ENCODE data around the gene TSPAN31. TPM values are rescaled to one million over a fixed set of nuclear protein-coding genes. Genes with fewer than 3 reads are reported as not detected.

TSPAN31 gene
- total and polyA plus RNA-seq, 8 donors: 33.5 to 83.8 (median 70.4) TPM

DNA sequence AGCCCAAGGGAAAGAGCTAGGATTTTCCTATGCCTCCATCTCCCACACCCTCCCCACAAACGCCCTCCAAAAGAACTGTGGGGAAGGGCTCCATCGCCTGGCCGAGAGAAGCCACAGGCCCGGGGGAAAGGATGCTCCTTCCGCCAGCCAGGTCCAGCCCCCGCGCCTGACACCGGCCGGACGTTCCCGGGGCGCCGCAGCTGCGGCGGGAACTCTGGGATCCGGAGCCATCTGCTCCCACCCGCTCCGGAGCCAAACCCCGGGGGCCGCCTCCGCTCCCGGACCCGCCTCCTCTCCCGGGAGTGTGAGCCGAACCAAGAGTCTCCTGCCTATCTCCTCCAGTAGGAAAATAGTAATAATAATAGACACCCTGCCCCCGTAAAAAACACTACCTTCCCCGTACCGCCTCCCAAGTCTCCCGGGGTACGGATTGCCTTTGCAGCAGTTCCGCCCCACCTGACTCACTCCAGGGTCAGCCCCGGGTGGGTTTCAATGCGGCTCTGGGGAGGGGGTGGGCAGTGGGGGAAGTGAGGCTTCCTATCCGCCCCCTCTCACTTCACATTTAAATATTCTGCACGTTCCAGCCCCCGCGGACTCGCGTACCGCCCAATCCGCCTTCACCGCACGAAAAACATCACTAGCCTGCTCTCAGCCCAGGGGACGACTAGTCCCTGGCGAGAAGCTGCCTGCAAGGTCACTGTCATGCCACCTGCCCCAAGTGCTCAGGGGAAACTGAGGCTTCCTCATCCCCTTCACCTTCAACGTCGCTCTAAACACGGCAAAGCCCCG, 8.7 kb upstream of the TSPAN31 start:
- H3K4me1 ChIP-seq: peaks cover 13 to 44% of the 10 kb centered on the region in 2 donors
- ATAC-seq (peak; percentile 29), DNase-seq (peak in 1 of 4 donors; percentile 66)
- H3K4me3 ChIP-seq: no peak overlapping the region
- H3K27me3 ChIP-seq: peaks cover 48 to 81% of the 10 kb centered on the region in 2 donors
- no peaks in the 10 kb centered on the region for H3K9me3 ChIP-seq
- H3K36me3 ChIP-seq: peaks cover 0 to 50% of the 10 kb centered on the region in 2 donors
- H3K27ac ChIP-seq: no peak overlapping the region
- intact Hi-C loops (cut with DNase I): no loop called here
- TF ChIP-seq, protein P1, sequence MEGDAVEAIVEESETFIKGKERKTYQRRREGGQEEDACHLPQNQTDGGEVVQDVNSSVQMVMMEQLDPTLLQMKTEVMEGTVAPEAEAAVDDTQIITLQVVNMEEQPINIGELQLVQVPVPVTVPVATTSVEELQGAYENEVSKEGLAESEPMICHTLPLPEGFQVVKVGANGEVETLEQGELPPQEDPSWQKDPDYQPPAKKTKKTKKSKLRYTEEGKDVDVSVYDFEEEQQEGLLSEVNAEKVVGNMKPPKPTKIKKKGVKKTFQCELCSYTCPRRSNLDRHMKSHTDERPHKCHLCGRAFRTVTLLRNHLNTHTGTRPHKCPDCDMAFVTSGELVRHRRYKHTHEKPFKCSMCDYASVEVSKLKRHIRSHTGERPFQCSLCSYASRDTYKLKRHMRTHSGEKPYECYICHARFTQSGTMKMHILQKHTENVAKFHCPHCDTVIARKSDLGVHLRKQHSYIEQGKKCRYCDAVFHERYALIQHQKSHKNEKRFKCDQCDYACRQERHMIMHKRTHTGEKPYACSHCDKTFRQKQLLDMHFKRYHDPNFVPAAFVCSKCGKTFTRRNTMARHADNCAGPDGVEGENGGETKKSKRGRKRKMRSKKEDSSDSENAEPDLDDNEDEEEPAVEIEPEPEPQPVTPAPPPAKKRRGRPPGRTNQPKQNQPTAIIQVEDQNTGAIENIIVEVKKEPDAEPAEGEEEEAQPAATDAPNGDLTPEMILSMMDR (IDR thresholded peaks at IDR 0.05): no peak

DNA sequence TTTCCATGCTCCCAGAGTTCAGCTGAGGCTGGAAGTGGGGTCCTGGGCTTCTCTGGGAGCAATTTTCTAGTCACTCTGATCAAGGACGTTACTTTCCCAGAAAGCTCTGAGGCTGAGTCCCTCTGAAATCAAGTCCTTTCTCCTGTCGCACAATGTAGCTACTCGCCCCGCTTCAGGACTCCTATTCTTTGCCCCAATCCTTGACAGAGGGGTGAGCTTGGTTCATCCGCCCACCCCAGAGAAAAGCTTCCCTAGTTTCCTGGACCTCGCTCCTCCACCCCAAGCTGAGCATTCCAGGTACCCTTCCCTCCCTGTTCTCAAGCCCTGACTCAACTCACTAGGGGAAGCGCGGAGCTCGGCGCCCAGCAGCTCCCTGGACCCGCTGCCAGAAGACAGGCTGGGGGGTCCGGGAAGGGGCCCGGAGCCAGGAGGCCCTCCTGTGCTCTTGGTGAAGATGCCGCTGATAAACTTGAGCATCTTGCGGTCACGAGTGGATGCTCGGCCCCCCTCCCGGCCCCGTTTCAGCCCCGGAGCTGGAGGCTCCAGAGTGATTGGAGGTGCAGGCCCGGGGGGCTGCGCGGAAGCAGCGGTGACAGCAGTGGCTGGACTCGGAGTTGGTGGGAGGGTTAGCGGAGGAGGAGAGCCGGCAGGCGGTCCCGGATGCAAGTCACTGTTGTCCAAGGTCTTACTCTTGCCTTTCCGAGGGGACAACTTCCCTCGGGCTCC, 7.9 kb upstream of the TSPAN31 start:
- ATAC-seq (no peak), DNase-seq (no peak)
- Histone ChIP-seq H3K36me3 (peaks cover 0 to 44% of the 10 kb centered on the region in 2 donors), H3K9me3 (no peaks in the 10 kb centered on the region), H3K27ac (no peak overlapping the region), H3K27me3 (peaks cover 48 to 88% of the 10 kb centered on the region in 2 donors), H3K4me3 (no peak overlapping the region), H3K4me1 (peaks cover 13 to 50% of the 10 kb centered on the region in 2 donors)
- TF ChIP-seq, protein P1 (IDR thresholded peaks at IDR 0.05): no peak
- intact Hi-C loops (cut with DNase I): no loop called here

DNA sequence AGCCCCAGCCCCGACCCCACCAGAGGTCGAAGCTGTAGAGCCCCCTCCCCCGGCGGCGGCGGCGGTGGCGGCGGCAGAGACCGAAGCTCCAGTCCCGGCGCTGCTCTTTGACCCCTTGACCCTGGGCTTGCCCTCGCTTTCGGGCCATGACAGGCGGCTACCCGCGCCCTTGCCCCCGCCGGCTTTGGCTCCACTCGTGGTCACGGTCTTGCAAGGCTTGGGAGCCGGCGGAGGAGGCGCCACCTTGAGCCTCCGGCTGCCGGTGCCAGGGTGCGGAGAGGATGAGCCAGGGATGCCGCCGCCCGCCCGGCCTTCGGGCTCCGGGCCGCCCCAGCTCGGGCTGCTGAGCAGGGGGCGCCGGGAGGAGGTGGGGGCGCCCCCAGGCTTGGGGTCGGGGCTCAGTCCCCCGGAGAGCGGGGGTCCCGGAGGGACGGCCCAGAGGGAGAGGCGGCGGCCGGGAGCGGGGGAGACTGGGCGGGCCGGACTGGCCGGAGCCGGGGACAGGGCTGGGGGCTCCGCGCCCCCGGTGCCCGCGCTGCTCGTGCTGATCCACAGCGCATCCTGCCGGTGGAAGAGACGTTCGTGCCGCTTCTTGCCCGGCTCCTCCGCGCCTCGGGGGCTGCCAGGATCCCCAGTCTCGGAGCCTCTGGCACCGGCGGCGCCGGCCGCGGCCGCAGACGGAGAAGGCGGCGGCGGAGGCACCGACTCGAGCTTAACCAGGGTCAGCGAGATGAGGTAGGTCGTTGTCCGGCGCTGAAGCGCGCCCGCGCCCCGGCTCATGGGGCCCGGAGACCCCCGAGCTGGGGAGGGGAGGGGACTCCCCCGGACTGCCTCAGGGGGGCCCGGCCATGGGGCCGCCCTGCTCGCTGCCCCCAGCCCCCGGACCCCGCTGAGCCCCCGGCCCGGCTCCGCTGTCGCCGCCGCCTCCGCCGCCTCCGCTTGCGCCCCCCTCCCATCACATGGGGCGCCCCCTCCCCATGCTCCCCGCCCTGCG, 7.1 kb upstream of the TSPAN31 start:
- H3K9me3 ChIP-seq: no peaks in the 10 kb centered on the region
- H3K4me1 ChIP-seq: peaks cover 13 to 56% of the 10 kb centered on the region in 2 donors
- H3K4me3 ChIP-seq: no peak overlapping the region
- ATAC-seq: no peak
- DNase-seq: no peak
- TF ChIP-seq, protein P1 (IDR thresholded peaks at IDR 0.05): no peak
- H3K27me3 ChIP-seq: peaks cover 48 to 84% of the 10 kb centered on the region in 2 donors
- intact Hi-C loops (cut with DNase I): no loop called here
- peaks cover 0 to 37% of the 10 kb centered on the region in 2 donors for H3K36me3 ChIP-seq
- H3K27ac ChIP-seq: no peak overlapping the region

DNA sequence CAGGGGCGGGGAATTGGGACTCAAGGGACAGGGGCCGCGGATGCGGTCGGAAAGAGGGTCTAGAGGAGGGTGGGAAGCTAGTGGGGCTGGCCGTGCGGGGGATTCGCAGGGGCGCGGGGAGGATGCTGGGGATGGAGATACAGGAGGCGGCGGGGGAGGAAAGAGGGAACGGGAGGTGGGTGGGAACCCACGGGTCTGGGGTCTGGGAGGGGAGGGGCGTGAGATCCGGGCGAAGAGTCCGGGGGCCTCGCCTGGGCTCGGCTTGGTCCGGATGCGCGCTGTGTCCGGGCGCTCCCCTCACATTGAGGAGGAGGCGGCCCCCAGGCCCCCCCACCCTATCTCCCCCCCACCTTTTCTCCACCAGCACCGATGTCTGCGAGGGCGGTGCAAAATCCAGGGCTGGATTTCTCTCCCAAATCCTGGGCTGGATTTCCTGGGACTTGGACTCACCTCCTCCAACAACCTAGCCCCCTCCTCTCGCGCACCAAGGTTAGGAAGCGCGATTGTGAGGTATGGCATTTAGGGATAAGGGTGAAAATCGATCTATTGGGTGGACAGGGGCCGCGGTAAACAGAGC, 6.1 kb upstream of the TSPAN31 start, which contains the start of gene AGAP2:
TSS of gene AGAP2 (minus strand) at position 82 of the 577 bp plus-strand sequence. CDS start 496 bp downstream, outside the sequence.
- DNase-seq: no peak
- Histone ChIP-seq H3K27me3 (peaks cover 48 to 79% of the 10 kb centered on the region in 2 donors), H3K9me3 (no peaks in the 10 kb centered on the region), H3K4me3 (no peak within 1 kb of the TSS), H3K4me1 (peaks cover 13 to 57% of the 10 kb centered on the region in 2 donors), H3K27ac (no peak within 1 kb of the TSS), H3K36me3 (peaks cover 0 to 27% of the 10 kb centered on the region in 2 donors)
- ATAC-seq: no peak
- intact Hi-C loops (cut with DNase I): no loop called here
- TF ChIP-seq, protein P1 (IDR thresholded peaks at IDR 0.05): no peak

All from left lung (tissue), 10 donors.